Measurements from ENCODE around the gene SIGLEC11.

SIGLEC11 gene

DNA sequence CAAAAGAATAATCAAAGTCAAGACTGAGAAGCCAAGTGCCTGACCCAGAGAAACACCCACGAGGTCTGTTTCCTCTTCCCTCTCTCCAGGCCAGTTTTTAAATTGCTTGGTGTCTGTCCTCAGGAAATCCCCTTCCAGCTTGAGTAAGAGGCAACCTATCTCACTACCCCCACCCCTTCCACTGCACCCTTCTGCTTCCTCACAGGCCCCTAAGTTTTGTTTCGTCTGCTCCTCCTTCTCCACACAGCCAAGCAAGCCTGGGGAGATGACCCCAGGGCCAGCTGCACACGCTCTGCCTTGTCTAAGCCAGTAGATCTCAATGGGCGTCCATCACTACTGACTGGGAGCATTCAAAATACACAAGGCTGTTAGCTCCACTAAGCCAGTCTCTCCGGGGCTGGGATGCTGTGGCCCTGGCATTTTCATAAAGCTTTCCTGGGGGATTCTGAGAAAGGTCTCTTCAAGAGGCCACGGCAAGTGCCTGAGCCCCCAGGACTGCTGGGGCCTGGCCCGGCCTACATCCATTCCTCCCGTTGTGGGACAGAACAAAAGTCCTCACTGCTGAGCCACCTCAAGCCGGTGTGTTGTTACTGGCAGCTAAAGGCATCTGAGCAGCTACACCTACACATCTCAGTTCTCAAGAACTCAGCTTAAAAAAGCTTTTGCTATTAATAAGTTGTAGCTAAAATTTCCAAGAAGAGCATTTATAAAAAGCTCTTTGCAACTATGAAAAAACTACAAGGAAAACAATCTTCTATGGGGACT is 49.4 kb downstream of the SIGLEC11 start:
- in situ Hi-C loops (cut with MboI; ENCODE audit: low sequenced_read_pairs): no loop called here

DNA sequence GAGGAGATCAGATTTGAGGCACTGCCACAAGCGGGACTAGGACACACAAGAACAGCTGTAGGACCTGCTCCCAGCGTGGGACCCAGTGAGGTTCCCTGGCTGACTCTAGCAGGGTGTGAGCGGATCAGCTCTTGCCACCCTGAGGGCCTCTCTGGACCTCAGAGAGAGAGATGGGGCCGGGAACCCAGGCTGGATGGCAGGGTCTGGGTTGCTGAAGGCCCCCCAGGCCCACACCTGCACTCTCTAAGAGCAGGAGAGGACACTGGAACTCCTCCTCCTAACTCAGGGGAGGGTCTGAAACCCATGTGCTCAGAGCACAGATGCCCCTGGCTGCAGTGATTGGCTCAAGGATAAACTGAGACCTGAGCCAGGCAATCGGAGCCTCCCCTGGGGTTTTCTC is 50.8 kb downstream of the SIGLEC11 start:
- in situ Hi-C loops (cut with MboI; ENCODE audit: low sequenced_read_pairs): no loop called here

DNA sequence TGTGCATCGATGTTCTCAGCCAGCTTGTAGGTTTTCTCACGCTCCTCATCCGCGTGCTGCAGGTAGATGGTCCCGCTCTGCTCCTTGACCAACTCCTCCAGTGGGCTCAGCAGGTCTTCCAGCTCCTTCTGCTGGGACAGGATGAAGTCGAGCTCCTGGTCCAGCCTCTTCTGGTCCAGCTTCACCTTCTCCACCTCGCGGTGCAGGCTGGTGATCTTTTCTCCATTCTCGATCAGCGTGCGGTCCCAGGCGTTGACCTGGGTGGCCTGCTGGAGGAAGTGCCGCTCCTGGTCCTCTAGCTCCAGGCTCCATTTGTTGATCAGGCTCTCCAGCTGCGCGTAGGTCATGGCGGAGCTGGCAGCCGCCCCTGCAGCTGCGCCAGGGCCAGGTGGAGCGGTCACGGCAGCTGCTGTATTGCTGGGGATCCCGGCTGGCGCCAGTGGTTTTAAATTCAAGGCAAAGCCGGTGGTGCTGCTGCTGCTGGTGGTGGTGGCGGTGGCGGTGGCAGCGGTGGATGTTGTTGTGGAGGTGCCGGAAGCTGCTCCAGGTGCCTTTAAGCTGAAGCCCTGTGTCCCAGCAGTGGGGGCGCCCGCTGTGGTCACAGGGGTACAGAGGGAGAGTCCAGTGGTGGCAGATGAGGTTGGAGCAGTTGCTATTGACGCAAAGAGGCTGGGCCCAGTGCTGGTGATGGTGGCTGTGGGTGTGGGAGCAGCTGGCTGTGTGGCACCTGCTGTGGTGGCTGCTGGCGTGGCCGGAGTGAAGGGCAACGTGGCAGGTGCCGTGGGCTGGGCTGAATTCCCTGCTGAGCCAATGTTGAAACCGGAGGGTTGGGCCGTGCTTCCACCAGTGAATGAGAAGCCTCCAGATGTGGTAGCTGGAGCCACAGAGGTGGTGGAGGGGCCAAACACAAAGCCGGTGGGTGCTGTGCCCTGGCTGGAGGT is 52.2 kb downstream of the SIGLEC11 start:
- in situ Hi-C loops (cut with MboI; ENCODE audit: low sequenced_read_pairs): no loop called here

DNA sequence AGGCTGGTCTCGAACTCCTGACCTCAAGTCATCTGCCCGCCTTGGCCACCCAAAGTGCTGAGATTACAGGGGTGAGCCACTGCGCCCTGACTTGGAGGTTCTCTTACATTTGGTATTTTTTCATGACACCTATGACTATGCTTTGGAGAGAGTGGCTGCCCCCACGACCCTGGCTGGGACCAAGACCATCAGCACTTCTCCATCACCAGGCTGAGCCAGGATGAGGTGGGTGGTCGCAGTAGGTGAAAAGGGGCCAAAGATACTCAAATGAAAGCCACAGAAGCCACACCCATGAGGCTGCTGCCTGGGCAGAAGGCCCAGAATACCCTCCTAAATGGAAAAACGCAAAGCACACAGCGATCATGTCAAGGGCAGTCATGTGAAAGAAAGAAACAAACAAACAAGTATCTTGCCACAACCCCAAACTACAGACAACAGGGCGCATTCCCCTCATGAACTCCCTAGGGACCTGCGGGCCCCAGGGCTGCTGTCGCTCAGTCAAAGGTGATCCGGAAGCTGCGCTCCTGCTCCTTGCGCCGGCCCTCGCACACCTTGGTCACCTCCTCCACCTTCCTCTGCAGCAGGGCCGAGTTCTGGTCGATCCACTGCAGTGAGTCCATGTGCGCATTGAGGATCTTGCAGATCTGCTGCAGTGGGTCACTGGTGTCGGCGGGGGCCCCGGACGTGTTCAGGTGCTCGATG is 53.1 kb downstream of the SIGLEC11 start:
- in situ Hi-C loops (cut with MboI; ENCODE audit: low sequenced_read_pairs): no loop called here

DNA sequence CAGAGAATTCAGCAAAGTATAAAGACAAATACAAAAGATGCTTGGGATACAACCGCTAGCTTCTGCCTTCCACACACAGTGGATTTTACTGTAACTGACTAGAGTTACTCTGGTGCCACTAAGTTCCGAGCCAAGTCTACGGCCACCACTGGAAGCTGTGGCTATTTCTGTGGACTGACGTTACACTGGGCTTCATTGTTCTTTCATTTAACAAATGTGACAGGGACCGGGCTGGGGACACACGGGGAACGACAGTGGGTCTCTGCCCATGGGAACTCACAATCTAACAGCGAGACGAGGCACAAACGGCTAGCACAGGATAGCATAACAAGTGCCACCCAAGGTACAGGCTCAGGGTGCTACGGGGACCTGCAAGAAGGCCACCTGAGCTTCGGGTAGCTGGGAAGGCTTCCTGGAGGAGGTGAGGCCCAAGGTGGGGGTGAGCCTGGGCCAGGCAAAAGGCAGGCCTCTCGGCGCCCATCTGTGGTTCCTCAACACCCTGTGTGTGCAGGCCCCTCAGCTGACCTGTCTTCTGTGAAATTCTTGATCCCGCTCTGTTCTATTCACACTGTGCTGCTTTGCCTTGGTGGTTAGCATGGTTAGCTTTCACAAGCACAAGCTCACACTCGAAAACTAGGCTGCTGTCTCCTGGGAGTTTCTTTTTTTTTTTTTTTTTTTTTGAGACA is 54.0 kb downstream of the SIGLEC11 start:
- in situ Hi-C loops (cut with MboI; ENCODE audit: low sequenced_read_pairs): no loop called here

DNA sequence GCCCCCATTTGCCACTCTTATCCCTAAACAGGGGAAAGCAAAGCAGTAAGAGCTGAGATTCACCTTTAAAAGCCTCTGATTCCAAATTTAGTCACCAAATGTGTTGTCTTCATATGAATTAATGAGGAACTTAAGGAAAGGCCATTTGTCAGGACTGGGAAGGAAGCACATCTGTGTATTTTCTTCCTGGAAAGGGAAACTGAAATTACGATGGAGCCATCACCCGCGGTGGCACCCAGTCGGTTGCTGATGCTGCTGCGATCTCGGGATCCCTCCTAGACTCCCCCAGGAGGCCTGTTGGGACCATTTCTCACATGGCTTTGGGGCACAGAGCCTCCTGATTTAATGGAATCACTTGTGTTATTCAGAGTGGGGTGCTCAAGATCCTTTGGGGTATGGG is 56.8 kb downstream of the SIGLEC11 start:
- in situ Hi-C loops (cut with MboI; ENCODE audit: low sequenced_read_pairs): no loop called here

Data from HL-60/S4 treated with phorbol 12-myristate 13-acetate at 8.2 ng/mL for 4 days and 3 days (cell line).